ENCODE results near the gene SCN2B.

The SCN2B gene

GRCh38 chr11:118132385-118133151 lies 43.9 kb downstream of the SCN2B start:
- TF ChIP-seq, protein P1, sequence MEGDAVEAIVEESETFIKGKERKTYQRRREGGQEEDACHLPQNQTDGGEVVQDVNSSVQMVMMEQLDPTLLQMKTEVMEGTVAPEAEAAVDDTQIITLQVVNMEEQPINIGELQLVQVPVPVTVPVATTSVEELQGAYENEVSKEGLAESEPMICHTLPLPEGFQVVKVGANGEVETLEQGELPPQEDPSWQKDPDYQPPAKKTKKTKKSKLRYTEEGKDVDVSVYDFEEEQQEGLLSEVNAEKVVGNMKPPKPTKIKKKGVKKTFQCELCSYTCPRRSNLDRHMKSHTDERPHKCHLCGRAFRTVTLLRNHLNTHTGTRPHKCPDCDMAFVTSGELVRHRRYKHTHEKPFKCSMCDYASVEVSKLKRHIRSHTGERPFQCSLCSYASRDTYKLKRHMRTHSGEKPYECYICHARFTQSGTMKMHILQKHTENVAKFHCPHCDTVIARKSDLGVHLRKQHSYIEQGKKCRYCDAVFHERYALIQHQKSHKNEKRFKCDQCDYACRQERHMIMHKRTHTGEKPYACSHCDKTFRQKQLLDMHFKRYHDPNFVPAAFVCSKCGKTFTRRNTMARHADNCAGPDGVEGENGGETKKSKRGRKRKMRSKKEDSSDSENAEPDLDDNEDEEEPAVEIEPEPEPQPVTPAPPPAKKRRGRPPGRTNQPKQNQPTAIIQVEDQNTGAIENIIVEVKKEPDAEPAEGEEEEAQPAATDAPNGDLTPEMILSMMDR (IDR thresholded peaks at IDR 0.05; ENCODE audit: low read depth, low read length): no peak
- H3K9me3 ChIP-seq: no peaks in the 10 kb centered on the region
- no peaks in the 10 kb centered on the region for H3K36me3 ChIP-seq
- peaks cover 3% of the 10 kb centered on the region; the same call in 1 of the 2 replicates for H3K4me1 ChIP-seq
- peaks cover 5% of the 10 kb centered on the region for H3K27me3 ChIP-seq
- DNase-seq: no peak
- no peak overlapping the region for H3K4me3 ChIP-seq (ENCODE audit: low read depth, low read length)

GRCh38 chr11:118129471-118130172 lies 46.8 kb downstream of the SCN2B start:
- peaks cover 3% of the 10 kb centered on the region; the same call in 1 of the 2 replicates for H3K4me1 ChIP-seq
- no peaks in the 10 kb centered on the region for H3K9me3 ChIP-seq
- no peaks in the 10 kb centered on the region for H3K36me3 ChIP-seq
- no peak overlapping the region for H3K4me3 ChIP-seq (ENCODE audit: low read depth, low read length)
- no peak for DNase-seq
- TF ChIP-seq, protein P1 (IDR thresholded peaks at IDR 0.05; ENCODE audit: low read depth, low read length): no peak
- H3K27me3 ChIP-seq: no peaks in the 10 kb centered on the region

DNA sequence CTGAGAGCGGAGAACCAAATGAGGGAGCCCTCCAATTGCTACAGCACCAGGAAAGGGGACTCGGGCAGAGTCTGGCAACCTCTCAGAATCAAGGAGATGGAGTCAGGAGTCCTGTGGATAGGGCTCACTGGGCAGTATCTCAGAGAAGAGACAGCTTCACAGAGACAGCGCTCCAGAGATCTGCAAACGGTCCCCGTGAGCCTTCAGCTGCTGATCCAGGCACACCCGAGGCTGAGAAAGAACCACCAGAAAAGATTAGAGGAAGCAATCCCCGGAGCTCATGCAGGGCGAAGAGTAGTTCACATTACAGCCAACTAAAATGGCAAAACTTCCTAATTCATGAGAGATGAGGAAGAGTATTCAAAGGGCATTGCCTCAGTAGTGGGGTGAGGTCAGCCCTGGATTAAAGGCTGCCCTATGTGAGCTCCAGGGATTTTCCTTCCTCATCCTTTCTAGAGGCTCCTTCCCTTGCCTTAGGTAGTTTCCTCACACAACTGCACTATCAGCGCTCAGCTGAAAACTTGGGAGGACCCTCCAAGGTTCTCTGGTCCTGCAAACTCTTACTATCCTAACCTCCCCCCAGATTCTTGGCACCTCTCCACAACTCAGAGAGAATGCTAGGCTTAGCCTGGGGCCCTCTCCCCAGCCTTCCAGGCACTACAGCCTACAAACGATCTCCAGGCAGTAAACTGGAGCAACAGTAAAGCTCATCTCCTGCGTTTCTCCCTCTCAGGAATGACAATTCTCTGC lies 47.5 kb downstream of the SCN2B start:
- Histone ChIP-seq H3K4me3 (ENCODE audit: low read depth, low read length) (no peak overlapping the region), H3K9me3 (no peaks in the 10 kb centered on the region), H3K27me3 (no peaks in the 10 kb centered on the region), H3K4me1 (peaks cover 3% of the 10 kb centered on the region; the same call in 1 of the 2 replicates), H3K36me3 (no peaks in the 10 kb centered on the region)
- DNase-seq: no peak
- TF ChIP-seq, protein P1 (IDR thresholded peaks at IDR 0.05; ENCODE audit: low read depth, low read length): no peak

GRCh38 chr11:118128310-118128709 lies 48.1 kb downstream of the SCN2B start:
- no peaks in the 10 kb centered on the region for H3K36me3 ChIP-seq
- H3K27me3 ChIP-seq: no peaks in the 10 kb centered on the region
- DNase-seq: no peak
- peaks cover 3% of the 10 kb centered on the region; the same call in 1 of the 2 replicates for H3K4me1 ChIP-seq
- TF ChIP-seq, protein P1 (IDR thresholded peaks at IDR 0.05; ENCODE audit: low read depth, low read length): no peak
- no peaks in the 10 kb centered on the region for H3K9me3 ChIP-seq
- no peak overlapping the region for H3K4me3 ChIP-seq (ENCODE audit: low read depth, low read length)

DNA sequence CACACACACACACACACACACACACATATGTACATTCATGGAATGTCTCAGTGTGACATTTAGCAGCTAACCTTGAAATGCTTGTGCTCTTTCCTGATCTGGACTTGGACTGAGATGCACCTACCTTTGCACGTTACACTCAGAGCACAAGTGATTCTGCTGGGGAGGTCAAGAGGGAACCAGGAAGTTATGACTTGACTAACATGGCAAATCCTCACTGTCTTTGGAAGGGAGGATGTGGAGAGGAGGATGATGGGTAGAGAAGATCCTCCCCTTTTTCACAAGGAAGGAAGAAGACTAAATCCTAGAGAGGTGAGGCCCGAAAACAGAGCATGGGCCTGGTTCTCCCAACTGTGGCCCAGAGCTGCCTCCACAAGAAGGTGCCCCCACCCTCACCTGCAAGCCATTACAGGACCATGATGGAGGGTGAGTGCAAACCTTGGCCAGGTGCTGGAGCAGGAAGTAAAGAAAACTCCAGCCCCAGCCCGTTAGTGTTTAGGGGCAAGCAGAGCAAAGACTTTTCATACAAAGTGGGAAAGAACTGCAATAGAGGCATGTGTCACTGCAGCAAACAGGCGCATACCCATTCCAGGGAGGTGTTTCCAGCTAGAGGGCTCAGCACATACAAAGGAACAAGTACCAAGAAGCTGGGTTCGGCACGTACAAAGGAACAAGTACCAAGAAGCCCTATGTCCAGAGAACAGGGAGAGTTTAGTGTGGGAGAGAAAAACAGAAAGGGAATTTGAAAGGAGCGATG lies 50.2 kb downstream of the SCN2B start:
- H3K4me1 ChIP-seq: peaks cover 3% of the 10 kb centered on the region; the same call in 1 of the 2 replicates
- TF ChIP-seq, protein P1 (IDR thresholded peaks at IDR 0.05; ENCODE audit: low read depth, low read length): no peak
- no peak for DNase-seq
- no peak overlapping the region for H3K4me3 ChIP-seq (ENCODE audit: low read depth, low read length)
- no peaks in the 10 kb centered on the region for H3K36me3 ChIP-seq
- H3K27me3 ChIP-seq: peaks cover under 1% of the 10 kb centered on the region; the same call in 1 of the 2 replicates
- H3K9me3 ChIP-seq: no peaks in the 10 kb centered on the region

Measured in BE2C (cell line).